Esophagus muscularis mucosa (tissue), 4 donors: ENCODE results near the gene MACROD2. TPM values are rescaled to one million over a fixed set of nuclear protein-coding genes. Genes with fewer than 3 reads are reported as not detected.

Experiments used
- DNase-seq: peaks from one replicate; pipeline ENCODE4 v3.0.0-alpha.2; 2017; ENCODE audit errors: extremely low spot score
- H3K27ac ChIP-seq, 4 donors: fragments of 200-600 bp; sonication (generic); replicated peaks in 1 of 4; 1 replicate in 3 of 4; 2 replicates in 1 of 4; pipeline ENCODE4 v1.5.1; 2016 to 2019; ENCODE audit warnings: mild to moderate bottlenecking in 1 of 4
- H3K27me3 ChIP-seq, 4 donors: fragments of 200-600 bp; sonication (generic); one replicate each; pipeline versions ENCODE4 v1.5.1 to v1.6.0; 2016 to 2019
- H3K36me3 ChIP-seq, 4 donors: fragments of 200-600 bp; sonication (generic); one replicate each; pipeline ENCODE4 v1.5.1; 2016 to 2019
- H3K4me1 ChIP-seq, 4 donors: fragments of 200-600 bp; sonication (generic); one replicate each; pipeline ENCODE4 v1.5.1; 2016 to 2019
- H3K4me3 ChIP-seq, 4 donors: fragments of 200-600 bp; sonication (generic); 1 replicate in 2 of 4; 2 replicates in 2 of 4; pipeline ENCODE4 v1.5.1; 2016 to 2019; ENCODE audit warnings: mild to moderate bottlenecking in 4 of 4, moderate library complexity in 1 of 4
- H3K9me3 ChIP-seq, 4 donors: fragments of 200-600 bp; sonication (generic); 1 replicate in 3 of 4; 2 replicates in 1 of 4; pipeline ENCODE4 v1.5.1; 2016 to 2019
- CTCF ChIP-seq, 3 experiments: fragments of 200-600 bp in 2 of 3; fragments of 450-650 bp in 1 of 3; sonication (generic) in 2 of 3; IDR thresholded peaks; one replicate each; pipeline ENCODE4 v1.5.1; 2017 to 2019; ENCODE audit warnings: antibody characterized with exemption in 3 of 3, mild to moderate bottlenecking in 2 of 3, moderate library complexity in 1 of 3
- EP300 ChIP-seq: sonication (generic); formaldehyde crosslinking; IDR thresholded peaks from one replicate; pipeline ENCODE4 v1.6.1; 2017; ENCODE audit warnings: antibody characterized with exemption
- POLR2A ChIP-seq: fragments of 450-650 bp; IDR thresholded peaks from one replicate; pipeline ENCODE4 v1.6.1; 2017; ENCODE audit warnings: antibody characterized with exemption, moderate library complexity, mild to moderate bottlenecking, low read depth
- POLR2AphosphoS5 ChIP-seq, 2 donors: sonication (generic); formaldehyde crosslinking; IDR thresholded peaks; one replicate each; pipeline ENCODE4 v1.6.1; 2017; ENCODE audit warnings: antibody characterized with exemption in 2 of 2
- WGBS: methylation state at CpG from one replicate; pipeline ENCODE4 v1.1.5; 2018; 5-methylcytosine and 5-hydroxymethylcytosine counted together
- intact Hi-C: fragments of 100-400 bp; cut with DNase I; formaldehyde crosslinking; loops from one replicate; pipeline ENCODE4 v1.15.1; 2023
- total RNA-seq, 4 donors: library from RNA; depleted of rRNA; stranded (reverse); fragments of >200 nt; gene quantifications; one replicate each; pipeline versions ENCODE4 v1.1.0 to v1.2.1, GENCODE V29; 2016

Gene MACROD2
- total RNA-seq, 4 donors from 2014 or later: 1.4 to 3.6 (median 2.6) TPM

GRCh38 chr20:15618912-15619311 is 1623.6 kb downstream of the MACROD2 start:
- intact Hi-C loops: no loop called here
- H3K4me1 ChIP-seq: peaks cover 0 to 2% (median 0%) of the 10 kb centered on the region in 4 donors
- 91% methylated on average over 5 of the region's 5 CpGs for WGBS
- H3K27me3 ChIP-seq: no peaks in the 10 kb centered on the region
- no peak for DNase-seq
- no peaks in the 10 kb centered on the region for H3K36me3 ChIP-seq
- no peaks in the 10 kb centered on the region for H3K9me3 ChIP-seq
- no peak overlapping the region for H3K4me3 ChIP-seq
- H3K27ac ChIP-seq: no peak overlapping the region
- TF ChIP-seq EP300 (no peak), POLR2AphosphoS5 (IDR thresholded peaks at IDR 0.05) (no peak), CTCF (IDR thresholded peaks at IDR 0.05) (no peak), POLR2A (no peak)

GRCh38 chr20:15619341-15619740 is 1624.0 kb downstream of the MACROD2 start:
- no peak for DNase-seq
- TF ChIP-seq EP300 (no peak), CTCF (IDR thresholded peaks at IDR 0.05) (no peak), POLR2AphosphoS5 (IDR thresholded peaks at IDR 0.05) (no peak), POLR2A (no peak)
- no peak overlapping the region for H3K4me3 ChIP-seq
- H3K36me3 ChIP-seq: no peaks in the 10 kb centered on the region
- no peak overlapping the region for H3K27ac ChIP-seq
- intact Hi-C loops: no loop called here
- WGBS: 96% methylated on average over 4 of the region's 4 CpGs
- H3K27me3 ChIP-seq: no peaks in the 10 kb centered on the region
- H3K4me1 ChIP-seq: no peaks in the 10 kb centered on the region
- H3K9me3 ChIP-seq: no peaks in the 10 kb centered on the region

GRCh38 chr20:15619816-15620215 is 1624.5 kb downstream of the MACROD2 start:
- Histone ChIP-seq H3K4me1 (no peaks in the 10 kb centered on the region), H3K4me3 (no peak overlapping the region), H3K9me3 (no peaks in the 10 kb centered on the region), H3K27ac (no peak overlapping the region), H3K27me3 (no peaks in the 10 kb centered on the region), H3K36me3 (no peaks in the 10 kb centered on the region)
- DNase-seq: no peak
- intact Hi-C loops: no loop called here
- TF ChIP-seq CTCF (IDR thresholded peaks at IDR 0.05) (no peak), EP300 (no peak)
- 81% methylated on average over 6 of the region's 6 CpGs for WGBS

- Histone ChIP-seq H3K4me3 (no peak overlapping the region), H3K4me1 (no peaks in the 10 kb centered on the region), H3K27ac (no peak overlapping the region), H3K27me3 (no peaks in the 10 kb centered on the region), H3K36me3 (no peaks in the 10 kb centered on the region), H3K9me3 (no peaks in the 10 kb centered on the region)
- intact Hi-C loops: no loop called here
- 85% methylated on average over 6 of the region's 6 CpGs for WGBS
- TF ChIP-seq POLR2AphosphoS5 (IDR thresholded peaks at IDR 0.05) (no peak), CTCF (IDR thresholded peaks at IDR 0.05) (no peak), EP300 (no peak), POLR2A (no peak)
- DNase-seq: no peak
These were observed 1627.1 kb downstream of the MACROD2 start for GRCh38 chr20:15622368-15622767.

- WGBS: 91% methylated on average over 2 of the region's 2 CpGs
- intact Hi-C loops: no loop called here
- no peak for DNase-seq
- Histone ChIP-seq H3K9me3 (no peaks in the 10 kb centered on the region), H3K27me3 (no peaks in the 10 kb centered on the region), H3K27ac (no peak overlapping the region), H3K4me1 (no peaks in the 10 kb centered on the region), H3K4me3 (no peak overlapping the region), H3K36me3 (no peaks in the 10 kb centered on the region)
- TF ChIP-seq POLR2AphosphoS5 (IDR thresholded peaks at IDR 0.05) (no peak), CTCF (IDR thresholded peaks at IDR 0.05) (no peak), POLR2A (no peak), EP300 (no peak)
These were observed 1627.9 kb downstream of the MACROD2 start for GRCh38 chr20:15623215-15623614.
